ENCODE measurements around the gene SLC5A6.

DNA sequence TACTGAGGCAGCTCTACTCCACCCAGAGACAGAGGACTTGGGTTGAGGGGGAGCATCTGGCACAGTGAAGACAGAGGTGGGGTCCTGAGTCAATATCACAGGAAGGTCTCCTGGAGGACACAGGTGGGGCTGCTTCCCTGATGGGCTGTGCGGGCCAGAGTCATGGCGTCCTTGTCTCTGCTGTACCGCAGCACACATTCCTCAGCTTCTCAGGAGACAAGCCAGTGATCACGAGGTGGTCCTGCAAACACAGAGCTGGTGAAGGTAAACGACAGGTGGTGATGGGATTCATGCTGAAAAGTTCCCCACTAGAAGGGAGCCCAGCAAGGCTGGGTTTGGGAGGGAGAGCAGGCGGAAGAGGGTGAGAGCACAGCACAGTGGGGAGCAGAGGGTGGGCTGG is 53.6 kb downstream of the SLC5A6 start:
- TF ChIP-seq EP300 (IDR thresholded peaks at IDR 0.05; ENCODE audit: borderline replicate concordance) (no peak), ZBTB7A (IDR thresholded peaks at IDR 0.05; ENCODE audit: low read depth) (no peak), CEBPB (IDR thresholded peaks at IDR 0.05) (no peak), RAD21 (IDR thresholded peaks at IDR 0.05; ENCODE audit: low read depth) (no peak), CREB1 (IDR thresholded peaks at IDR 0.05; ENCODE audit: low read depth) (no peak)

Data from Ishikawa (cell line).